Gastrocnemius medialis (tissue), 4 donors: ENCODE measurements around the gene LACTBL1. TPM values are rescaled to one million over a fixed set of nuclear protein-coding genes. Genes with fewer than 3 reads are reported as not detected.
"Not testable (repeated sequence)": the region's sequence is repeated elsewhere in the genome, so short reads cannot be mapped to it uniquely, and the experiment has no call there.

Source experiments
- ATAC-seq, 2 donors: fragments of 150-250 bp; one replicate each; pipeline ENCODE4 v1.9.1; 2016
- DNase-seq, 2 donors: peaks; one replicate each; pipeline ENCODE4 v3.0.0-alpha.2; 2019
- H3K27ac ChIP-seq, 4 donors: fragments of 200-600 bp; sonication (generic); 1 replicate in 1 of 4; 2 replicates in 3 of 4; pipeline ENCODE4 v1.5.1; 2016 to 2018; ENCODE audit warnings: mild to moderate bottlenecking in 2 of 4, moderate library complexity in 1 of 4
- H3K27me3 ChIP-seq, 3 donors: fragments of 200-600 bp; sonication (generic) in 2 of 3; 1 replicate in 1 of 3; 2 replicates in 2 of 3; pipeline versions ENCODE4 v1.5.1 to v1.6.0; 2016 to 2019; ENCODE audit warnings: mild to moderate bottlenecking in 1 of 3, moderate library complexity in 1 of 3
- H3K36me3 ChIP-seq, 2 donors: fragments of 200-600 bp; sonication (generic) in 1 of 2; one replicate each; pipeline ENCODE4 v1.5.1; 2017 to 2018
- H3K4me1 ChIP-seq, 2 donors: fragments of 200-600 bp; sonication (generic) in 1 of 2; one replicate each; pipeline ENCODE4 v1.5.1; 2016 to 2017; ENCODE audit warnings: mild to moderate bottlenecking in 2 of 2
- H3K4me3 ChIP-seq, 4 donors: fragments of 200-600 bp; sonication (generic) in 3 of 4; 1 replicate in 1 of 4; 2 replicates in 3 of 4; pipeline ENCODE4 v1.5.1; 2016 to 2019; ENCODE audit warnings: mild to moderate bottlenecking in 2 of 4
- H3K9me3 ChIP-seq, 3 donors: fragments of 200-600 bp; sonication (generic) in 2 of 3; 1 replicate in 1 of 3; 2 replicates in 2 of 3; pipeline ENCODE4 v1.5.1; 2016 to 2019
- CTCF ChIP-seq, 5 experiments: fragments of 450-650 bp in 3 of 5; fragments of 200-600 bp in 2 of 5; sonication (generic) in 2 of 5; IDR thresholded peaks in 4 of 5; conservative IDR thresholded peaks in 1 of 5; 1 replicate in 4 of 5; 2 replicates in 1 of 5; pipeline ENCODE4 v1.5.1; 2016 to 2019; ENCODE audit warnings: antibody characterized with exemption in 5 of 5, mild to moderate bottlenecking in 3 of 5, moderate library complexity in 3 of 5
- POLR2A ChIP-seq, 2 donors: fragments of 450-650 bp; IDR thresholded peaks; one replicate each; pipeline ENCODE4 v1.6.1; 2017; ENCODE audit warnings: antibody characterized with exemption in 2 of 2, mild to moderate bottlenecking in 2 of 2, moderate library complexity in 2 of 2
- in situ Hi-C, 4 donors: fragments of 200-750 bp; cut with MboI; loops; one replicate each; pipeline versions ENCODE4 v1.15.0 to v1.8.0; 2017; ENCODE audit warnings: low sequenced_read_pairs in 4 of 4
- intact Hi-C: fragments of 100-400 bp; cut with DNase I; formaldehyde crosslinking; loops from one replicate; pipeline ENCODE4 v1.15.1; 2023; ENCODE audit warnings: low total_unique reads
- total RNA-seq, 4 donors: library from RNA; depleted of rRNA; stranded (reverse); fragments of >200 nt; gene quantifications; one replicate each; pipeline versions ENCODE4 v1.1.0 to v1.2.3, GENCODE V29; 2016

LACTBL1 gene
- total RNA-seq, 4 donors from 2014 or later = not detected

- in situ Hi-C loops = no loop called here
- Histone ChIP-seq H3K4me3 (no peak overlapping the region), H3K9me3 (no peaks in the 10 kb centered on the region), H3K36me3 (no peaks in the 10 kb centered on the region), H3K4me1 (no peaks in the 10 kb centered on the region), H3K27me3 (no peaks in the 10 kb centered on the region), H3K27ac (no peak overlapping the region)
- intact Hi-C loops = no loop called here
- ATAC-seq (no peak), DNase-seq (no peak)
- TF ChIP-seq POLR2A (IDR thresholded peaks at IDR 0.05) (no peak), CTCF (IDR thresholded peaks at IDR 0.05 in 4 of 5, conservative IDR thresholded peaks at IDR 0.05 in 1 of 5) (no peak)
These were observed 34.4 kb upstream of the LACTBL1 start for GRCh38 chr1:23007106-23007505.

- DNase-seq, H3K36me3 ChIP-seq, H3K27ac ChIP-seq, H3K4me3 ChIP-seq, intact Hi-C loops, H3K27me3 ChIP-seq, H3K9me3 ChIP-seq, H3K4me1 ChIP-seq, ATAC-seq, in situ Hi-C loops: not testable (repeated sequence)
These were observed 32.1 kb upstream of the LACTBL1 start for GRCh38 chr1:23004769-23005168.

- intact Hi-C loops = no loop called here
- in situ Hi-C loops = no loop called here
These were observed 31.4 kb upstream of the LACTBL1 start for GRCh38 chr1:23004112-23004511.

GRCh38 chr1:23002218-23002617 lies 29.6 kb upstream of the LACTBL1 start:
- ATAC-seq, H3K9me3 ChIP-seq, H3K27ac ChIP-seq, in situ Hi-C loops, intact Hi-C loops, DNase-seq, H3K4me3 ChIP-seq, H3K27me3 ChIP-seq, H3K36me3 ChIP-seq, H3K4me1 ChIP-seq: not testable (repeated sequence)

More at GRCh38 chr1:23004112-23004511, 31.4 kb upstream of the LACTBL1 start:
- ATAC-seq (no peak), DNase-seq (no peak)
- Histone ChIP-seq H3K36me3 (no peaks in the 10 kb centered on the region), H3K27ac (no peak overlapping the region), H3K4me3 (no peak overlapping the region), H3K9me3 (no peaks in the 10 kb centered on the region), H3K27me3 (no peaks in the 10 kb centered on the region), H3K4me1 (no peaks in the 10 kb centered on the region)
- TF ChIP-seq POLR2A (IDR thresholded peaks at IDR 0.05) = no peak

GRCh38 chr1:23000133-23000532 lies 27.5 kb upstream of the LACTBL1 start:
- H3K9me3 ChIP-seq, in situ Hi-C loops, DNase-seq, H3K27me3 ChIP-seq, H3K4me1 ChIP-seq, H3K36me3 ChIP-seq, ATAC-seq, intact Hi-C loops, H3K27ac ChIP-seq, H3K4me3 ChIP-seq: not testable (repeated sequence)

- H3K36me3 ChIP-seq, in situ Hi-C loops, H3K27me3 ChIP-seq, H3K4me1 ChIP-seq, ATAC-seq, DNase-seq, H3K9me3 ChIP-seq, H3K4me3 ChIP-seq, intact Hi-C loops, H3K27ac ChIP-seq: not testable (repeated sequence)
These were observed 24.9 kb upstream of the LACTBL1 start for GRCh38 chr1:22997528-22997927.

GRCh38 chr1:22995774-22996173 lies 23.1 kb upstream of the LACTBL1 start:
- Histone ChIP-seq H3K4me3 (no peak overlapping the region), H3K9me3 (no peaks in the 10 kb centered on the region), H3K27ac (no peak overlapping the region), H3K27me3 (no peaks in the 10 kb centered on the region), H3K36me3 (no peaks in the 10 kb centered on the region), H3K4me1 (no peaks in the 10 kb centered on the region)
- TF ChIP-seq POLR2A (IDR thresholded peaks at IDR 0.05) = no peak
- no peak for TF ChIP-seq CTCF (IDR thresholded peaks at IDR 0.05 in 4 of 5, conservative IDR thresholded peaks at IDR 0.05 in 1 of 5)
- in situ Hi-C loops = no loop called here
- intact Hi-C loops = no loop called here
- no peak for ATAC-seq
- no peak for DNase-seq

GRCh38 chr1:22993220-22993795 lies 20.6 kb upstream of the LACTBL1 start:
- H3K36me3 ChIP-seq, intact Hi-C loops, in situ Hi-C loops, H3K4me1 ChIP-seq, H3K27me3 ChIP-seq, H3K27ac ChIP-seq, ATAC-seq, H3K9me3 ChIP-seq, H3K4me3 ChIP-seq, DNase-seq: not testable (repeated sequence)

GRCh38 chr1:22992384-22992783 lies 19.7 kb upstream of the LACTBL1 start:
- DNase-seq, H3K9me3 ChIP-seq, intact Hi-C loops, H3K4me1 ChIP-seq, in situ Hi-C loops, H3K36me3 ChIP-seq, ATAC-seq, H3K27ac ChIP-seq, H3K27me3 ChIP-seq, H3K4me3 ChIP-seq: not testable (repeated sequence)
